22Rv1 (cell line): ENCODE results near the gene LCN6.

Experiments used
- CTCF ChIP-seq: fragments of 450-650 bp; IDR thresholded peaks from 2 replicates; pipeline ENCODE4 v1.5.1; 2017; ENCODE audit warnings: mild to moderate bottlenecking
- ZFX ChIP-seq: fragments of 450-650 bp; IDR thresholded peaks from 2 replicates; pipeline ENCODE4 v1.6.1; 2017; ENCODE audit warnings: antibody characterized with exemption, borderline replicate concordance

- no peak for TF ChIP-seq CTCF
- TF ChIP-seq ZFX, result no peak
Measured at GRCh38 chr9:136756134-136756438, 7.8 kb upstream of the LCN6 start.
